NCI-H510A treated with DMSO at 0.1 percent for 48 hours (cell line): ENCODE results near the gene PPP1R17.

Experiments
- DNase-seq: peaks from one replicate; lab custom pipeline; 2025; lab: John Stamatoyannopoulos, UW

PPP1R17 gene

DNA sequence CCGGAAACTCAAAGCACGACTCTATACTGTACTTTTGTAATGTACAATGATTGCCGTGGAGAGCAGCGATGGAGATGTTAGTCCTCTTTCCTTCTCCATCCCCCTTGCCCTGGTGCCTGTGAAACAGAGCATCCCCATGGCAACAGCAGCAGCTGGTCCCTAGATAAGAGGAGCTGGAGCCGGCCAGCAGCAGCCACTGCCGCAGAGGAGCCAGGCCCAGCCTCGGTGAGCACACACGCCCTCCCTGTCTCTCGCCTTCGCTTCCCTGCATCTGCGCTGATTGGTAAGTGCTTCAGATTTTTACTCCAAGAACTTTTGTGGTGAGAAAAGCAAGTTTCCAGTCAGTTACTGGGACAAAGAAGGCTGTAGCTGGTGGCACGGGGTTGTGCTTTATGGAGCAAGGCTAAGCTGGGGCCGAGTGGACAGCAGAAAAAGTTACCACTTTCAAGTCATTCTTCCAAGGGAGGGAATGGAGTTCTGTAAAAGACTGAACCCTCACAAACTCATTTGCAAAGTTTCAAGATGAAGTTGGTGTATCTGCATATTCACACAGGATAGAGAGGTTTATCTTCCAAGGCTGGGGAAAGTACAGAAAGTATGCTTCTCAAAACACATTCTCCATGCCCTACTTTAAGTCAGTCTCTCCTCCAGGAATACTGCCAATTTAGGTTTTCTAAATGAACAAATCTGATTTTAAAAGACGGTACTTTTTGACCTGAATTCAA lies at the start of gene PPP1R17:
TSS of gene PPP1R17 (plus strand) at position 192 of the 725 bp plus-strand sequence. CDS start 5,227 bp downstream, outside the sequence.
- no peak for DNase-seq

DNA sequence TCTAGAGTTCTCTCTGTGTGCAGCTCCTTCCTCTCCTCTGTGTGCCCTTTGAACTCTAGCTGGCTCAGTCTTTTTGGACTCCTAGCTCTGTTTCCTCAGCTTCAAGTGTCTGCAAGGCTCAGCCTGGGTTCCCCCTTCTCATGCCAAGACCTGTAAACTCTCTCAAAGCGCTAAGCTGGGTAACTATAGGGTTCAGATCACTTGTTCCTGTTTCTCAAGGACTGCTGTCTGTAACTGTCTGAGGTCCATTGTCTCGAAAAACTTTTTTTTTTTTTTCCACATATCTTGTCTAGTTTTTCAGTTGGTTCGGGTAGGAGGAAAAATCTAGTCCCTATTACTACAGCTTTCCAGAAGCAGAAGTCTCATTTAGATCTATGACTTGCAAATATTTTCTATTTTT lies 46.6 kb upstream of the PPP1R17 start:
- DNase-seq = no peak

DNA sequence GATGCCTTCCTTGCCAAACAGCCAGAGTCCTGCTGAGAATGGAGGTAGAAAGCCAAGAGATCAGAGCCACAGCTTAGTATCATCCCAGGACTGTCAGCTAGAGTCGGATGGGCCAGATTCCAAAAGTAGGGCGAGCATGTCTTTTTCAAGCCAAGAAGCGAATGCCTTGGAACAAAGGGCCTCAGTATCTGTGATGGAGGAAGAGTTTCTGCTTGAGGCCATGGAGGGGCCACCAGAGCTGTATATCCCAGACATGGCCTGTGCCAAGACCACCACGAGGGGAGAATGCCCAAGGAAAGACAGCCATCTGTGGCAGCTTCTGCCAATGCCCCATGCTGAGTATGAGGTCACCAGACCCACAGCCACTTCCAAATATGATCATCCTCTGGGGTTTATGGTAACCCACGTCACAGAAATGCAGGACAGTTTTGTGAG lies 44.3 kb upstream of the PPP1R17 start:
- no peak for DNase-seq

DNA sequence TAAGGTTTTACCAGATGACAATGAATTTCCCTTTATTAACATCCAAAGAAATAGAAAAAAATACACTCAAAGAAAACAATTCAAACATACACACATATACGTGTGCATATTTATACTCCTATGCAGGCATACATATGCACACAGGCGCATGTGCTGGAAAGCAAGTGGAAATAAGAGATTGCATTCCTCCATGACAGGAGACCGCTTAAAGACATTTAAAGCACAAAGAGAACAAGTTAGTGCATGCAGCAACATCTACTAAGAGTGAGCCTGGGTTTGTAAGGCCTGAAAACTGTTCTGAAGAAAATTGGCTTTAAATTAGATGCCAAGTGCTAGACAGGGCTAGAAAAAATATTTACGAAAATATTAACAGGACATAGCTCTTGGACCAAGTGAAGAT lies 40.1 kb upstream of the PPP1R17 start:
- DNase-seq = no peak

DNA sequence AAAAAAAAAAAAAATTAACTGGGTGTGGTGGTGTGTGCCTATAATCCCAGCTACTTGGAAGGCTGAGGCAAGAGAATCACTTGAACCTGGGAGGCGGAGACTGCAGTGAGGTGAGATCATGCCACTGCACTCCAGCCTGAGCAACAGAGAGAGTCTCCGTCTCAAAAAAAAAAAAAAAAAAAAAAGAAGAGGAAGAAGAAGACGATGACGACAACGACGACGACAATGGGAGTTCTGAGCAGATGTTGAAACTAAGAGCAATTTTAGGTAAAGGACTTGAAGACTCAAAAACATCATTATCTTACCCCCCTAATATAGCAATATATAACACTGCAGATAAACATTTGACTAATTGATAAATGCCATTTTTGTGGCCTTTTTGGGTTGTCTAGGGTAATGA lies 39.5 kb upstream of the PPP1R17 start:
- no peak for DNase-seq

DNA sequence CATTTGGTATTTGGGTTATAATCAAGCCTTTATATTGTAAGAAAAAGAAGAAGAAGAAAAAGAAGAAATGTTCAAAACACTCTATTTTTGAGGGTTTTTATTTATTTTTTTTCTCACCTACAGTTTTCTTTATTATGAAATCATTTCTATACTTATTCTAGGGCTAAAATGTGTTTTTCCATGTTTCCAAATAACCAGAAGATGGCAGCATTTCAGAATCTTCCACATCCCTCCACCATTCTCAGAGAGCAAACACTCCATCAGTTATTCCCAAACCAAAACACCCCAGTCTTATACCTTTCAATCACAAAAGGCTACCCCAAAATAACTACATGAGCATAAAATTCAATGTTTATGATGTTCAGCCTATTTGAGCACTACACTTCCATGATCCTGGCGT lies 38.7 kb upstream of the PPP1R17 start:
- DNase-seq = peak; percentile 4

DNA sequence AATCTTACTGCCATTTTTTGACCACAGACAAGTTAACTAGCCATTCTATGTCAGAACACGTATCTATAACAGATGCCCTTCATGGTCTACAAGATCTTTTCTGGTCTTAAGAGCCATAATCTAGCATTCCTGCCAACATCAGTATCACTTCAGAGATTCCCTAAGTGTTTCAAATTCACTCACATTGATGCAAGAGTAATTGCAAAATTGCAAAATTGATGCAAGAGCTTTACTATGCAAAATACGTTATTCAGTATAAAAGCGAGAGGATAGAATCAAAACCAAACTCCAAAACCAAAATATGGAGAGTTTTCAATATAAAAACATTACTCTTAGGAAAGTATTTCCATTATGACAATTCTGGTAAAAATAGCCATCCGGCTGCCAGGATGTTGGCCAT lies 38.1 kb upstream of the PPP1R17 start:
- DNase-seq = no peak

DNA sequence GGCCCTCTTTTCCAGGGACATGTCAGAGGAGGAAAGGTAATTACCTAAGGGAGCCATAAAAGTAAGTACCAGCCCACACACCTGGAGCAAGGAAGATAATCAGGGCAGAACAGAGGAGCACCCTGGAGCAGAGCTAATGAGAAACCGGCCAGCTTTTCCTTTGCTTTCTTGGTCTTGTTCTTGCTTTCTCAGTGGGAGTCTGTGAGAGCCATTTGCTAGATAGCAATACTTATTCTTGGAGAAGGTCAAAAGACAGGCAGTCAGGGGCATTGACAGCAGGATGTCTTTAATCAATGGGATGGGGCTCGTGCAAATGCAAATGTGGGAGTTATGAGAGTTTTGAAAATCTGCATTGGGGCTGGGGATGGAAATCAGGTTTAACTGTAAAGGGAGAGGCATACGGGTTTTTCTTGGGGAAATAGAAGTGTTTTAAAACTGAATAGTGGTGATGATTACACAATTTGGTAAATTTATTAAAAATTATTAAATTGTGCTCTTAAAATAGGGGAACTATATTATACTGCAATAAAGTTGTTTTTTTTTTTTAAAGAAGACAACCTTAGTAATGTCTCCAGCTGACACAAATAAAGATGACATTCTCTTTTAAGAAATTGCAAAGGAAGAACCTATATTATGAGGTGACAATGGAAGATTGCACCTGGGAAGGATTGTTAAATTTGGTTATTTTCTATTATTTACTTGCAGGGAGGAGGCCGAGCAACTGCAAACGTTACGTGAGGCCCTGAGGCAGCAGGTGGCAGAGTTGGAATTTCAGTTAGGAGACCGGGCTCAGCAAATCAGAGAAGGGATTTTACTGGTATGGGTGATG lies 35.6 kb upstream of the PPP1R17 start:
- DNase-seq = no peak

DNA sequence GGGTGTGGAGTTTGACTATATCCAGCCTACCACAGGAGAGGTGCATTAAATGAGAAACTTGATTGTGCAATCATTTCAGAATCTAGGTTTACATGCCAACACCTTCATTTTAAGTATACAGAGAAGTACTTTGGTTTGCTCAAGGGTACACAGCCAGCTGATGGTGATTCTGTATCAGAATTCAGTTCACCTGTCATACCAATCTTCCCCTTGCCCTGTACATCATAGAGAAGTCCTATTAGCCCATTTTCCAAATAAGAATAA lies 35.0 kb upstream of the PPP1R17 start:
- no peak for DNase-seq

DNA sequence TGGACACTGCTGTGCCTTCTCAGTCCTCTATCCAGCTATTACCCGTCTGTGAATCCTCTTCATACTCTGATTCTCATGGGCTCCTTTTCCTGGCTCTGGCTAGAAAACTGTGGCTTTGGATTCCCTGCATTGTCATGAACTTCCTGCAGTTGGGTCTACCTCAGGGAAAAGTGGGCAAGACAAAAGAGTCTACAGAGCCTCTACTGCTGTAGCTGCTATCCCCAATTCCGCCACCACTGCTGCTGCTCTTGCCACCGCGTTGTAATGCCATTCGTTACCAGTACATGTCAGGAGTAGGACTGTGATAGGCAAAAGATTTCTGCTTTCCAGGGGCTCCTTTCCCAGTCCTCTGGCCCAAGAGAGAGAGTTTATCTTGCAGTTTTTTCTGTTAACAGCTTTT lies 23.9 kb upstream of the PPP1R17 start:
- no peak for DNase-seq

DNA sequence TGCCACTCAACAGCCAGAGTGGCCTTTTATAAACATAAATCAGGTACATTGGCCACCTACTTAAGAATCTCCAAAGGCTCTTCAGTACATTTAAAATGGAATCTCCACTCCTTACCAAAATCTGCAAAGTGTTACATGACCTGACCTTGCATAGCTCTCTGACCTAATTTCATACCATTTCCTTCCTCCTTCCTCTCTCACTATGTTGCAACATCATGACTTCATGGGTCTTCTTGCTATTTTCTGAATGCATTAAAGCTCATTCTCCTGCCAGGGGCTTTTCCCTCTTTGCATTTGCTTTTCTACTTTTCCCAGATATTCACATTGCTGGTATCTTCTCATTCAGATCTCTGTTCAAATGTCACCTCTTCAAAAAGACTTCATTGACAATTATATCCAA lies 22.1 kb upstream of the PPP1R17 start:
- no peak for DNase-seq

DNA sequence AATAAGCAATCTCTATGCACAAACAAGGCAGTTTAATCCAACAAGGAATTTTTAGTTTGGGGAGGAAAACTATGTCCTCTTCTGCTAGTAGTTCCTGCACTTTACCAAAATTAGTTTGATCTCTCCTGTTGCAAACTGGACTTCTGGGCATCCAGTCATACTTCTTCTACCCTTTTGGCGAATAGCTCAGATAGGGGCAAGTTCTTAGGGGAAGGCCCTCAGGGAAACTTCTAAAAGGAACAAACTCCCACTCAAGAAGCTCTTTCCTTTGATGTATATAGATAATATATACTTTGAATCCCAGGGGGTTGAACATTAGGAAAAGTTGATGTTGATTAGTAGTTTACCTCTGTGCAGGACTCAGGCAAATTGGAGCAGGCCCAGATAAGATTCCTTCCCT lies 21.5 kb upstream of the PPP1R17 start:
- no peak for DNase-seq

DNA sequence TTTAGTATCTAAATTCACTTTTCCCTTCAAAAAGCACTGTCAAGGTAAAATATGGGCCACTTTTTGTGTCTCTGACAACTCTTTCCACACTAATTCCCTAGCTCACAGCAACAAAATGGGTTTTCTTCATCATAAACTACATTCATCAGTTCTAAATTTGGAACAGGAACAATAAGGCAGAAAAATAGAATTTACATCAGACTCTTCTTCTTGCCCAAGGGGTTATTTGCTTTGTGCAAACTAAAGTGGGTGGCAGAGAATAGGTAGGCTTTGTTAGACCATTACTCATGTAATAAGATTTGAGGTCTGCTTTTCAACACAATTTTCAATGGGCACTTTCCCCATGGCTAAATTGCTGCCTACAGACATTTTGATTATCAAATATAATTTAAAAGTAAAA lies 17.6 kb upstream of the PPP1R17 start:
- no peak for DNase-seq

DNA sequence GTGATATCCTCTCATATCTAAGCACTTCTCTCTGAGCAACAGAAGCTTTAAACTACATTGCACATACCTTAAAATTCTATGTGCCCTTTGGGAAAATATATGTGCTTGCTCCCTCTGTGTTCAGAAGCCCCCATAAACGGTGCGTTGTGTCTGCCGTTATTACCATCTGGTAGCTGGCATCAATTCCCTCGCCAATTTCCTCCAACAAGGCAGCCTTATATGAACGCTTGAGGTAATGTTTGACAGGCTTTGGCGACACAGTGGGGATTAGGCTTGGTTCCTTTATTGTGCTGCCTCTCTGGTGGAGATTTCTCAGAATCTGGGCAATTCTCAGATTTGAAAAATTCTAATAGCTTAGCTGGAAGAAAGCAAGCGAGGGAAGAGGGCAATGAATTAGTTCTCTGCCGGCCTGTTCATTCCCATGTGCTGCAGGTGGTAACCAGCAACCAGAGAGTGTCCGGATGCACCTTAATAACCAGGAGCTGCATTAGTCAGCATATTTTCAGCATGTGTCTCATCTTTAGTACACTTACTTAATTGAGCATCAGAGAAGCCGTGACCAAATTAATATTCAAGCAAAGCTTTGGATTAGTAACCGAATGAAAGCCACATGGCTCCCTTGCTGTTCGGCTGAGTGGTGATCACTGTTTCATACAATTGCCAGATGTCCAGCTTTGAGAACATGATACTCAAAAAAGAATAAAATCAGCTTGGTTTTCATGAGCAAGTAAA lies 7.3 kb upstream of the PPP1R17 start:
- DNase-seq = no peak

DNA sequence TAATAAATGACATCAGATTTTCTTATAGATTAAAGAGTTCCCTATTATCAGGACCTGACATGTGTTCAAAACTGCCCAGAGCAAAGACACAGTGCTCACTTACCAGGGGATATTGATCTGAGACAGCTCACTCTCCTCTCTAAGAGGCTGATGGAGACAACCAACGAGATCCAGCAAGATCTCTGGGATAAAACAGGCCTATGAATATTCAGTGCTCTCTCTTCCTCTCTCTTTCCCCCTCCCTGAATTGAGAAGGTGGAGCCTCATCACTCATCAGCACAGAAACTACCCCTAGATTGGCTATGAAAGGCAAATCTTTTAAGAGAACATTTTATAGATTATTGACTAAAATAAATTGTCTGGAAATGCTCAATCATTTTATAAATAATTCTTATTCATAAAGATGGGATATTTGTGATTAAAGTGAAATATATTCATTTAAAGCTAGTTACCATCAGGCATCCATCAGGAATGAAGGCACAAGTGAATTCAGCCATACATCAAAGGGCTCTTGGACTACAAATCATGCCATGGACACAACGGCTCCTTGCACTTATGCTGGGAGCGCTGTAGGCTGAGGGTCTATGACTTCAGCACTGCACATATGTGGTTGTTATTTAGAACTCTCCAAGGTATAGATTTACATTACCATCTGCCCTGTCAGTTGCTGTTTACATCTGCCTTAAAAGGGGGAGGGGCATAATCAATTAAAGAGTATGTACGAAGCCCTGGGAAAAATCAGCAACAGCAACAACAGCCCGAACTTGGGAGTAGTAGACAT lies 3.4 kb upstream of the PPP1R17 start:
- DNase-seq = peak; percentile 8

DNA sequence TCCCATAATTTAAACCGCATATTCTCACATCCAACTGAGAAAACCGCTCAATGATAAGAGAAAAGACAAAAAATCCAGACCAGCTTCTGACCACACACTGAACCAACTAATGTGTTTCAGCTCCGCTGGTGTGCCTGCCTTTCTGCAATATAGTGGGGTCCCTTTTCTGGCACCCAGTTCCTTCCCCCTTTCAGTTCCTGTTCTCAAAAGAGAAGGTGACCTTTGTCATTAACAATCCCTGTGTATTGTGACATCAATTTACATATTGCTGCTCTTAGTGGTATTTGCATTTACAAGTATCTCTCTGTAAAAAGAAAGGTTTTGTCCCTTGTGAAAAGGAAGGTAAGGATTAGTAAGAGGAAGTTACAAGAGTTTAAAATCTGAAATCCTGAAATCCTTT lies 1.4 kb downstream of the PPP1R17 start:
- no peak for DNase-seq

DNA sequence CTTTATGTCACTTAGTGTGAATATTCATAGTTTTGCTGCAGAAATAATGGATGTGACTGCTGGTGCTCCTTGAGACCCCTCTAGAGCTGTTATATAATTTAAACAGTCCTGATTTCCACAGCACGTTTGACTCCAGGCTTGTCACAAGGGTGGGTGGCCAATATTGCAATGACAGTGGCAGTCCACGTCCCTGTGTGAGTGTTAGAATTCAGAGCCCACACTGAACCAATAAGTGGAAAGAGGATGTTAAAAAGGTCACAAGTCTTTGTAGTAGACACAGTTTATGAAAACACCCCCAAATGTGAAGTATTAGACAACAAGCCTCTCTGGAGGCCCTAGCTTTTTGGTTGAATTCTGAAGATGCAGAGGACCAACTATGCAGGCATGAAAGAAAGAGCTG lies 2.0 kb downstream of the PPP1R17 start:
- no peak for DNase-seq

DNA sequence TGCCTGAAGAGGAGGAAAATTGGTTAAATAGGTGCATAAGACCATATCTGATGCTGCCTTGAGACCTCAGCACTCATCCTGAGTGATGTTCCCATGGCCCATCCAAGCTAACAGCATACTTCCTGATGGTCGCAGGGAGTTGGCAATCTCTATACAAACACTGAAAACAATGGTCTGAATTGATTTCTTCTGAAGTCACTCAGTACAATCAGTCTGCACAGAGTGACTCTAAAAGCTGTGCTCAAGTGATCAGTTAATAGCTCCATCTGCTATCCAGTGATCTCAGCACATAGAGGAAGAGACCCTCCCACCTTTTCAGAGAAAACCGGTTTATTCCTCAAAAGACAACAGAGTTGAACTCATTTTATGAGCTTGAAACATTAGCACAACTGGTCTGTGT lies 3.9 kb downstream of the PPP1R17 start:
- no peak for DNase-seq

DNA sequence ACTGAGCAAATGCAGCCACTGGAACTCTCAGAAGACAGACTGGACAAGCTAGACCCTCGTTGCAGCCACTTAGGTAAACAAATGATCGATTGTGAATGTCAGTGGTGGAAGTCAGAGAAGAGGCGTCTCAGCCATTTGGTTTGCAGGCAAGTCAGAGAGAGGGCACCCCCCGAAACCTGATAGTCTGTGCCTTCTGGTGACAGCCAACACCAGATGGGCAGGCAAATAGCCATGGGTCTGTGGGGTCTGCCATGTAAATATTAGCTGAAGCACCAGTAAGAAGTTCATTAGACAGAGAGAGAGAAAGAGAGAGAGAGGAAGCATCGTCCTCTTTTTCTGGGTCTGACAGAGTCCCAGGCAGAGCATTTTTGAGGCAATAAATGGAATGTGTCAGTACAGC lies 5.4 kb downstream of the PPP1R17 start:
- no peak for DNase-seq

DNA sequence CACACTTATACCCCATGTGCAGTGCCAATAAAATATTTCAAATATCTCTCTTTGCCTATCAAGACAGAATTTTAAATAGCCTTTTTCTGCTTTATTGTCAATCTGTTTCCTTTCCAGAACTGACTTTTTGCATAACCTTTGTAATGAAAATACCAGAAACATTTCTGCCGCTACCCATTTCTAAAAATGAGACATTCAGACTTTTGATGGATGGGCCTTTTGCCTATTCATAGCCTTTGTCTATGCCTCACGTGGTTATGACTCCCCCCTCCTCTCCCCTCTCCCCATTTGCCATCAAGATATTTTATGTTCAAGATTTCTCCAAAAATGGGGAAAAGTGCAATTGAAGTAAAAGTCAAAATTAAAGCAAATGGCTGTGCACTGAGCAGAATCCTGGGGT lies 5.9 kb downstream of the PPP1R17 start:
- DNase-seq = no peak

DNA sequence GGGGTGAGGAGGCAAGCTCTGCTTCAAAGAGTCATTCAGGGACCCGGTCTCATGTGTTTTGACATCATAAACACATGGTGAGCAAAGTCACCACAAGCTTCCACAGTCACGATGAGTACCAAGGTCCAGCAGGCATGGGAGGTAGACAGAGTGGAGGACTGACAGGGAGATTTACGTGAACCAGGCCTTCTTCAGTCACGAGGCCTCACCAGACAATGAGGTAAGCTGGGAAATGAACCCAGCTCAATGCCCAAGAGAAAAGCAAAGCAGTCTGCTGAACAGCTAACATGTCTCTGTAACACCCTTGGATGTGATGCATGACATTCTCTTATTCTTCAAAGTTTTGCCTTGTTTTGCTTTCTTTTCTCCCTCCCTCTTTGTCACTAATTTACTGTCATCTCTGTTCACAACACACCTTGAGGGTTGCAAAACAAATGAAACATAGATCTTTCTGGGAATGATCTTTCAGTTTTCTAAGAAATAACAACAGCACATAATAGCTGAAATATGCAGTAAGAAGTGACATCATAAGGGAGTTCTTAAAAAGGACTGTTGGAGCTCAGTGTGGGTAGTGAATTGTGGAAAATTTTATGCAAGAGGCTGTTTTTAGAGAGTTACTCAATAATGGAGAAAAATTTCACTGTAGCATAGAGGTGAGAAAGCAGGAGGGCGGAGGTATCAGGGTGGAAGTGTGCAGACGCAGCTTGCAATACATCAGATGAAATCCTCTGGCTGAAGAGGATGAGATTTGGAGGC lies 9.0 kb downstream of the PPP1R17 start:
- no peak for DNase-seq

DNA sequence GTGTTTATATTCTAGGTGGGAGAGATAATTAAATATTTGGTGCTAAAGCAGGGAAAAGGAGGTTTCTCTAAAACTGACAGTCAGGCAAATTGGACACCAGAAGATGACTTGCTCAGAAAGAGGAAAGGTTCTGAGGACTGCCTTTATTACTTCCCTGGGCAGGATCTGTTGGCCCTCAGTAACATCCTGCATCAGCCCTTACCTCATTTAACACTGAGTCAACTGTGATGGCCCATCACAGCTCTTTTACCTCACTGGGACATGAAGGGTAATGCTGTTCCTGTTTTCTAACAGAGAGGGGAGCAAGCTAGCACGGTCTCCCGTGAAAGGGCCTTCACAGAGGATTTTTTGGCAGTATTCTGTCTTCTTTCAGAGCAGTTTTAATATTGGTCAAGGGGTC lies 12.0 kb downstream of the PPP1R17 start:
- no peak for DNase-seq
